Peyer's patch (tissue), 4 donors: ENCODE data around the gene OR51B6. TPM values are rescaled to one million over a fixed set of nuclear protein-coding genes. Genes with fewer than 3 reads are reported as not detected.
"Not testable (repeated sequence)": the region's sequence is repeated elsewhere in the genome, so short reads cannot be mapped to it uniquely, and the experiment has no call there.

Source experiments
- DNase-seq, 3 donors: peaks; one replicate each; pipeline ENCODE4 v3.0.0-alpha.2; 2017 to 2019
- H3K27ac ChIP-seq, 4 donors: fragments of 200-600 bp; sonication (generic); one replicate each; pipeline ENCODE4 v1.5.1; 2016 to 2019
- H3K27me3 ChIP-seq, 2 donors: fragments of 200-600 bp; sonication (generic); one replicate each; pipeline ENCODE4 v1.5.1; 2019
- H3K36me3 ChIP-seq, 3 donors: fragments of 200-600 bp; sonication (generic); one replicate each; pipeline ENCODE4 v1.5.1; 2016 to 2019
- H3K4me1 ChIP-seq, 4 donors: fragments of 200-600 bp; sonication (generic); one replicate each; pipeline ENCODE4 v1.5.1; 2016 to 2019
- H3K4me3 ChIP-seq, 4 donors: fragments of 200-600 bp; sonication (generic); 1 replicate in 3 of 4; 2 replicates in 1 of 4; pipeline ENCODE4 v1.5.1; 2016 to 2019; ENCODE audit warnings: mild to moderate bottlenecking in 1 of 4
- H3K9me3 ChIP-seq, 4 donors: fragments of 200-600 bp; sonication (generic); one replicate each; pipeline ENCODE4 v1.5.1; 2016 to 2019; ENCODE audit warnings: mild to moderate bottlenecking in 1 of 4
- CTCF ChIP-seq, 6 experiments: fragments of 450-650 bp in 4 of 6; fragments of 200-600 bp in 2 of 6; sonication (generic) in 1 of 6; IDR thresholded peaks; one replicate each; pipeline ENCODE4 v1.5.1; 2017 to 2019; ENCODE audit warnings: antibody characterized with exemption in 6 of 6, mild to moderate bottlenecking in 3 of 6, moderate library complexity in 1 of 6
- POLR2A ChIP-seq, 2 donors: fragments of 450-650 bp; IDR thresholded peaks; one replicate each; pipeline ENCODE4 v1.5.1; 2017; ENCODE audit warnings: antibody characterized with exemption in 2 of 2, mild to moderate bottlenecking in 2 of 2, moderate library complexity in 2 of 2
- total RNA-seq, 4 donors: library from RNA; depleted of rRNA; stranded (reverse); fragments of >200 nt; gene quantifications; one replicate each; pipeline ENCODE4 v1.1.0, GENCODE V29; 2016

OR51B6 gene
- total RNA-seq, 4 donors from 2014 or later = not detected

GRCh38 chr11:5362017-5362625, 10.8 kb downstream of the OR51B6 start:
- no peaks in the 10 kb centered on the region for H3K9me3 ChIP-seq
- TF ChIP-seq POLR2A (IDR thresholded peaks at IDR 0.05) = no peak
- TF ChIP-seq CTCF (IDR thresholded peaks at IDR 0.05) = no peak
- DNase-seq = no peak
- no peaks in the 10 kb centered on the region for H3K36me3 ChIP-seq
- no peak overlapping the region for H3K4me3 ChIP-seq
- H3K27ac ChIP-seq = no peak overlapping the region
- H3K4me1 ChIP-seq = no peaks in the 10 kb centered on the region
- H3K27me3 ChIP-seq = no peaks in the 10 kb centered on the region

- no peaks in the 10 kb centered on the region for H3K9me3 ChIP-seq
- no peak for DNase-seq
- H3K27me3 ChIP-seq = no peaks in the 10 kb centered on the region
- H3K36me3 ChIP-seq = no peaks in the 10 kb centered on the region
- H3K4me3 ChIP-seq = no peak overlapping the region
- no peak overlapping the region for H3K27ac ChIP-seq
- TF ChIP-seq POLR2A (IDR thresholded peaks at IDR 0.05) (no peak), CTCF (IDR thresholded peaks at IDR 0.05) (no peak)
- no peaks in the 10 kb centered on the region for H3K4me1 ChIP-seq
These were observed 12.4 kb downstream of the OR51B6 start for GRCh38 chr11:5363679-5364078.

- Histone ChIP-seq H3K36me3 (no peaks in the 10 kb centered on the region), H3K27ac (no peak overlapping the region), H3K9me3 (no peaks in the 10 kb centered on the region), H3K27me3 (no peaks in the 10 kb centered on the region), H3K4me1 (no peaks in the 10 kb centered on the region), H3K4me3 (no peak overlapping the region)
- no peak for DNase-seq
- TF ChIP-seq POLR2A (IDR thresholded peaks at IDR 0.05) (no peak), CTCF (IDR thresholded peaks at IDR 0.05) (no peak)
These were observed 12.9 kb downstream of the OR51B6 start for GRCh38 chr11:5364214-5364613.

GRCh38 chr11:5366365-5366764, 15.1 kb downstream of the OR51B6 start:
- not testable (repeated sequence) for H3K9me3 ChIP-seq, H3K4me3 ChIP-seq, H3K27me3 ChIP-seq, H3K27ac ChIP-seq, H3K36me3 ChIP-seq, H3K4me1 ChIP-seq, DNase-seq

GRCh38 chr11:5366856-5367255, 15.5 kb downstream of the OR51B6 start:
- Histone ChIP-seq H3K4me1 (no peaks in the 10 kb centered on the region), H3K27me3 (no peaks in the 10 kb centered on the region), H3K36me3 (no peaks in the 10 kb centered on the region), H3K9me3 (no peaks in the 10 kb centered on the region), H3K27ac (no peak overlapping the region), H3K4me3 (no peak overlapping the region)
- no peak for DNase-seq
- TF ChIP-seq CTCF (IDR thresholded peaks at IDR 0.05) (no peak), POLR2A (IDR thresholded peaks at IDR 0.05) (no peak)

- Histone ChIP-seq H3K9me3 (no peaks in the 10 kb centered on the region), H3K4me1 (no peaks in the 10 kb centered on the region), H3K27me3 (no peaks in the 10 kb centered on the region), H3K36me3 (no peaks in the 10 kb centered on the region), H3K27ac (no peak overlapping the region), H3K4me3 (no peak overlapping the region)
- no peak for DNase-seq
- TF ChIP-seq CTCF (IDR thresholded peaks at IDR 0.05) = no peak
These were observed 16.3 kb downstream of the OR51B6 start for GRCh38 chr11:5367448-5368074.
